GM12891 (cell line): ENCODE measurements around the gene PDGFC. TPM values are rescaled to one million over a fixed set of nuclear protein-coding genes. Genes with fewer than 3 reads are reported as not detected.

Experiments used
- DNase-seq: peaks from one replicate; pipeline ENCODE4 v3.0.0; 2011; ENCODE audit warnings: low spot score; ENCODE audit not compliant: insufficient read length
- FAIRE-seq: peaks from 2 replicates; lab custom pipeline; 2011; peaks lifted over from hg19 to GRCh38; lab: Jason Lieb, UNC
- PAX5 ChIP-seq: IDR thresholded peaks from 2 replicates; pipeline ENCODE4 v1.6.1; 2011; ENCODE audit warnings: low read length, moderate library complexity, mild to moderate bottlenecking; ENCODE audit not compliant: insufficient read depth, severe bottlenecking
- POLR2A ChIP-seq: IDR thresholded peaks from 2 replicates; pipeline ENCODE4 v1.6.1; 2011; ENCODE audit warnings: low read depth, low read length, control low read depth
- POLR2AphosphoS5 ChIP-seq: IDR thresholded peaks from 2 replicates; pipeline ENCODE4 v1.6.1; 2011; ENCODE audit warnings: low read depth, low read length, control low read depth
- POU2F2 ChIP-seq: IDR thresholded peaks from 2 replicates; pipeline ENCODE4 v1.6.1; 2011; ENCODE audit warnings: low read depth, mild to moderate bottlenecking, control low read depth, low read length, moderate library complexity
- SPI1 ChIP-seq: IDR thresholded peaks from 2 replicates; pipeline ENCODE4 v1.6.1; 2011; ENCODE audit warnings: low read depth, low read length, control low read depth
- TAF1 ChIP-seq: IDR thresholded peaks from 2 replicates; pipeline ENCODE4 v1.6.1; 2011; ENCODE audit warnings: low read depth, low read length, control low read depth
- polyA plus RNA-seq: library from polyadenylated mRNA; unstranded; fragments of >200 nt; gene quantifications from one replicate; pipeline ENCODE4 v1.2.1, GENCODE V29; 2012; ENCODE audit warnings: low read depth, missing spikeins, inconsistent platforms; ENCODE audit not compliant: missing spikeins

Gene PDGFC, protein sequence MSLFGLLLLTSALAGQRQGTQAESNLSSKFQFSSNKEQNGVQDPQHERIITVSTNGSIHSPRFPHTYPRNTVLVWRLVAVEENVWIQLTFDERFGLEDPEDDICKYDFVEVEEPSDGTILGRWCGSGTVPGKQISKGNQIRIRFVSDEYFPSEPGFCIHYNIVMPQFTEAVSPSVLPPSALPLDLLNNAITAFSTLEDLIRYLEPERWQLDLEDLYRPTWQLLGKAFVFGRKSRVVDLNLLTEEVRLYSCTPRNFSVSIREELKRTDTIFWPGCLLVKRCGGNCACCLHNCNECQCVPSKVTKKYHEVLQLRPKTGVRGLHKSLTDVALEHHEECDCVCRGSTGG
- not detected for polyA plus RNA-seq

DNA sequence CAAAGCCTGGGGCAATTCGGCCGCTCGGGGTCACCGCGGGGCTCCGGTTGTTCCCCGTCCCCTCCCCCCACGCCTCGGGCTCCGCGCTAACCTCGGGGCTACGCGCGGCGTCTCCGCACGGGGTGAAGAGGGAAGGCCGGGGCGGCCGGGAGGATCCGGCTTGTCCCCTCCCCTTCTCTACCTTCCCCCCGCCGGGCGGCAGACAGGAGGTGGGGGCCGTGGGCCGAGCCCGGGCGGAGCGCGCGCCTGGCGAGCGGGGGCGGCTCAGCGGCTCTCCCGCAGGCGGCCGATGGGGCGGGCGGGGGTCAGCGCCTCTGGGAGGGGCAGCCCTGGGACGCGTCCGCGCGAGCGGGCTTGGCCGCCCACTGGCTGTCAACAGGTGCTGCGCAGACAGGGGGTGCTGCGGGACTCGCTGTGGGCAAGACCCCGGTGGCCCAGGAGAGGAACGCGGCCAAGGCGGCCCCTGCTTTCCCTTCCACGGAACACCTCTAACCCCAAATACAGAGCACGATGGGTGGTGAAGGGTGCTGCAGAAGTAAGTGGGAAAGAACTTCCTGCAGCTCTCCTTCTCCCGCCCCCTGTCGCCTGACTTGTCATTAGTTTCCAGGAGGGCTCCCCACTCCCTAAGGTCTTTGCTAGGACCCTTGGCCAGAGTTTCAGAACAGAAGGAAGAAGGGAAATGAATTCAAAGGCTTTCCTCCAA is at the start of gene PDGFC:
PDGFC (minus strand) TSS at position 124 of the 703 bp plus-strand sequence. CDS start 896 bp downstream, outside the sequence.
- TF ChIP-seq POLR2A: no peak
- no peak for FAIRE-seq
- DNase-seq: peak; percentile 22

DNA sequence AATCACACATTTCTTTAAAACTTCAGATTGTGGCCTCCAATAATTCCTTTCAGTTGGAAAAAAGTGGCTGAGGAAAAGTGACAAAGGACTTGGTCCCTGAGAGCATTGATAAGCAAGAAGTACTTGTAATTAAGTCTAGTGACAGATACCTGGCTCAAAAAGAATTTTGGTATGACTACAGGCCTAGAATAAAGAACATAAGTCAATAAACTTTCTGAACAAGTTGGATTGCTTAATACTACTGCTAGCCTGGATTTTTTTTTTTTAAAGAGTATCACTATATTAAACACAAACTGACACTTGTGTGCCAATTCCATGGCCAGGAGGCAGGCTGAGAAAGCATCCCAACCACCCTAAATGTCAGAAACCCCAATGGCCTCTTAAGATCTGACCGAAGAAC is 49.3 kb upstream of the PDGFC start:
- TF ChIP-seq TAF1 (no peak), POLR2A (no peak), PAX5 (no peak), POLR2AphosphoS5 (no peak), SPI1 (no peak), POU2F2 (no peak)
- DNase-seq: no peak
- FAIRE-seq: no peak

DNA sequence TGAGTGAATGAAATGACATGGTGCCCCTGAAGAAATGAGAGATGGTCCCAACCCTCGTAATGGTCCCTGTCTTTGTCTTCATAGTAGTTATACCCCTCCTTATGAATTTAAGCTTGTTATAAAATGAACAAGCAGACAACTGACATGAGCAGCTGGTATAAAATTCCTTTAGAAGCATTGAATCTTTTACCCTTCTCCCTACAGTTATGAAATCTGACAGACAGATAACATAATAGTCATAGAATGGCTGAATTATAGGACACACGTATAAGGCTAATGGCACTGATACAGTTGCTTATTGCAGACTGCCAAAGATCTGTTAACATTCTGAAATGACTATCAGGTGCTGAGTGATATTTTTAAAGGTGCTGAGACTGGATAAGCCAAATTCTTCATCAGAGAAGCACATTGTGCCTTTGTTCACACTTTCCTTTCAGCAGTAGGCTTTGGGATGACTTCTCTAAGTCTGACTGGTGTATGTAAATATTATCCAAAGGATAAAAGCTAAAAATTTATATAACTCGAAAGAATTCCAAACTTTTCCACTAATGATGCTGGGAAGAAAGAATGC is 47.4 kb upstream of the PDGFC start:
- no peak for DNase-seq
- no peak for FAIRE-seq
- TF ChIP-seq SPI1 (no peak), POLR2A (no peak), POU2F2 (no peak)

DNA sequence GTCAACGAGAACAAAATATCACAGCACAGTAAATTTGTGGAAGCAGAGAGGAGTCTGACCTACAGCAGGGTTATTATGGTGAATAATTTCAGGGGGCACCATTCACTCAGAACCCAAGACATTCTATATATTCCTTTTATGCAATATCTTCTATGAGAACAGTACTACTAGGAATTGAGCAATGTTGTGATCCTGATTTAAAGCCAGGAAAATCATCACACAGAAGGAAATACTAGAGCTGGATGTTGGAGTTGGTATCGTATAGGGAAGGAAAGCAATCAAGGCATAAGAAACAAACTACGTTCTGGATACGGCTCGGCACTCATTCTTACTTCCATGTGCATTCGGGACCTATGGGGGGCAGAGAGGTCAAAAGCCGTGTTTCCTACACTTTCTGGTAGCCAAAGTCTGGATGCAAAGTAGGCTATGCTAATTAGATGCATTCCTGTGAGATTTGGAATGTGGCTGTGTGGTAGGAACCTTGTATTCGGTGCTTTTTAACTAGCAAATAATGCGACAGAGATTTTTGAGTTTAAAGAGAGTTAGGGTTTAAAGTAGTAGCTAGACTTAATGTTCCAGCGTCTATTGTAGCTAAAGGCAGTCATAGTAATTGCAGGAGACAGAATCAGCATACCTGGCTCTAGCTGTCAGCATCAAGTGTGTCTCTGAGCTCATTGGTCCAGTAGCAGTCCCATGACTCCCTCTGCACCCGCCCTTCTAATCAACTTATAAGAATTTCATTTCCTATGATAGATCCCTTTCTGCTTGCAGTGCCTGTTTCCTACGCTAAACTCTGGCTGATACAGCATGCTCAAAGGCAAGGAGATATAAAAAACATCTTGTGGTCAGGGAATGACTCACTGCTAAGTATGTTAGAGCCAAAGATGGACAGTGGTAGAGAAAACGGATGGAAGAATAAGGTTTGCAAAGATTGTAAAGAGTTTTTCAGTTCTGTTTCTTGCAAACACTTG is 43.3 kb upstream of the PDGFC start:
- FAIRE-seq (no peak), DNase-seq (no peak)
- TF ChIP-seq POLR2AphosphoS5 (no peak), SPI1 (no peak), TAF1 (no peak), POLR2A (no peak), PAX5 (no peak), POU2F2 (no peak)

DNA sequence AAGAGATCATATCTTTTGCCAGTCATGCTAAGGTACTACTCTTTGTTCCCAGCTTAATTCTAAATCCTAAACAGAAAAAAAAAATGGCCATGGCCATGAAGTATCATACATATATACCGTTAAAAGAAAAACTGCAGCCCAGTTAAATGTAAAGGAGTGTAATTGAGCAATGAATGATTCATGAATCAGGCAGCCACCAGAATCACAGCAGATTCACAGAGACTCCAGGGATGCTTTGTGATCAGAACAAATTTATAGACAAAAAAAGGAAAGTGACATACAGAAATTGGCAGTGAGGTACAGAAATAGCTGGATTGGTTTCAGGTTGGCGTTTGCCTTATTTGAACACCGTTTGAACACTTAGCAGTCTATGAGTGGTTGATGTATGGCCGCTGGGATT is 42.1 kb upstream of the PDGFC start:
- FAIRE-seq (no peak), DNase-seq (no peak)
- TF ChIP-seq POLR2AphosphoS5: no peak

DNA sequence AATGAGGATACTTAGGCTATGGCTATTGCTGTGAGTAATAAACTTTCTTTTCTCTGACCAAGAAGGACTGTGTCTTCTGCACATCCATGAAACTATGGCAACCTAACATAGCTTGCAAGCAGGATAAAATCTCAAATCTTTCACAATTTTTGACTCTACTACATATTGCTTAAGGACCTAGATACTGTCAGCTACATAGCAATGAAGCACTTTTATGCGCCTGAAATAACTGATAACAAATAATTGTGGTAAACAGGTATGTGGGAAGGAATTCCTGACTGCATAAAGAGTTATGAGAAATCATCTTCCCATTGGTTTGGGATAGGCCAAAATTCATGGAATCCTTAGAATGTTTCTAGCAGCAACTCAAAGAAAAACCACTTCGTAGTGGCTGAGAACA is 41.2 kb upstream of the PDGFC start:
- DNase-seq (no peak), FAIRE-seq (no peak)
- TF ChIP-seq SPI1: no peak
- TF ChIP-seq POU2F2: no peak
- TF ChIP-seq POLR2AphosphoS5: no peak
- no peak for TF ChIP-seq TAF1
- TF ChIP-seq POLR2A: no peak
- TF ChIP-seq PAX5: no peak

DNA sequence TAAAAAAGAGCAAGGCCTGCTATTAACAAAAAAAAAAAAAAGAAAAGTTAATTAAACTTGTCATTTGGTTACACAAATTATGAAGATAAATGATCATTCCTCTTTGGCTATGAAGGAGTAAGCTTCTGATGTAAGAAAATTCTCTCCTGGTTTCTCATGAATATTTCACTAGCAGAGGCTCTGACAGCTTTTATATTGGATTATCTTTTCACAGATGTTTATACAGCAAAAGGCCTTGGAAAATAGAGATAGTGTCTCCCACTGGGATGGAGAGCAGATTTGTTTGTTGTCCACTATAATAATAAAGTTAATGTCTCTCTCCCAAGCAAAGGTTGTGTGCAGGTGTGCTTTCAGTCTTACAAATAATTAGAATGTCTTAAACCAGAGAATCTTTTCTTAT is 40.7 kb upstream of the PDGFC start:
- no peak for DNase-seq
- no peak for FAIRE-seq
- no peak for TF ChIP-seq PAX5
- no peak for TF ChIP-seq TAF1
- no peak for TF ChIP-seq POU2F2
- TF ChIP-seq POLR2A: no peak
- TF ChIP-seq SPI1: no peak

DNA sequence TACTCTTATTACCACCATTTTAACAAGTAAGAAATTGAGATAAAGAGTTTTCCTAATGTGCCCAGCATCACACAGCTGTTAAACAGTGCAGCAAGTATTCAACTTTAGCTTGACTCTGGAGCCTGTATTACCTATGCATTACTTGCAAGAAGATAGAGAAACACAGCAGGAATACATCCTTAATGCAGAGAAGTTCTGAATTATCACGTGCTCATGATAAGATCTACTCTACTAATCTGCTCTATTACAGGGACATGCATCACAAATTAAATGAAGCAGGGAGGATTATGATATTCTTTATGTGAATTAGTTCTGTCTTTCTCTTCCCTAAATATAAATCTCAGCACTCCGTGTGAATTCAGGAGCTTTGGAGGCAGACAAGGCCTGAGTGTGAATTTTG is 39.0 kb upstream of the PDGFC start:
- no peak for TF ChIP-seq POLR2AphosphoS5
- no peak for TF ChIP-seq PAX5
- TF ChIP-seq POLR2A: no peak
- TF ChIP-seq POU2F2: no peak
- TF ChIP-seq TAF1: no peak
- TF ChIP-seq SPI1: no peak
- DNase-seq (no peak), FAIRE-seq (no peak)

DNA sequence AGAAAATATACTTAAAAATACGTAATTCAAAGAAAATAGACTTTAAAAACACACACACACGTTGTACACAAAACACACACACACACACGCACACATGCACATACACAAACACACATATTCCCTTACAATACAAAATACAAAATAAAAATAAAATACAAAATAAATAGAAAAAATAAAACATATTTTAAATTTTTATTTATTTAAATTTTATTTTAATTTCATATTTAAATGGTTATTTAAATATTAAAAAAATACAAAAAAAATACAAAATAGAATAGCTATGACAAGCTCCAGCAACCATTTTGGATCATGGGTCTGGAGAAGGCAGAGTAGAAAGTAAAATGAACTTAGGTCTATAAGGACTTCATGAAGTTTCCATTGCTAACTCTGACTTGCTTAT is 34.2 kb upstream of the PDGFC start:
- DNase-seq (no peak), FAIRE-seq (no peak)

DNA sequence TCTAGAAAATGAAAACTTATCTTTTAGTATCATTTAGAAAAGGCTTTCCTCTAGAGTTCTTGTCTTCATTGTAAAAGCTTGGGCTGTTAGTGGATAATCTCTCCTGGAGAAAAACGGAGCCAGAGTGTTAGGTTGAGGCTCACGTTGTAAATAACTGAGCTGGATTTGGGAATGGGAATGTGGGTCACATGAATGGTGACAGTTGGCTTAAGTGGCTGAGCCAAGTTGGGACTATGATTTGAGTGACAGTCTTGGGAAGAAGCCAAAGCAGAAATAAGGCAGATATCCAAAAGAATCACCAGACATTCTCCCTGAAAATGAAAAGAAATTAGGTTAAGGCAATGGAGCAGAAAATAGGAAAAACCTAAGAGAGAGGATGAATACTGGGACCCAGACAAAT is 33.6 kb upstream of the PDGFC start:
- TF ChIP-seq PAX5 (no peak), SPI1 (no peak), POU2F2 (no peak), POLR2AphosphoS5 (no peak), POLR2A (no peak), TAF1 (no peak)
- DNase-seq (no peak), FAIRE-seq (no peak)

More for the DNA sequence above, 34.2 kb upstream of the PDGFC start:
- TF ChIP-seq POU2F2: no peak
